EH (cell line): ENCODE measurements around the gene TTR.

Source experiments
- DNase-seq: peaks from one replicate; pipeline ENCODE4 v3.0.0-alpha.2; 2015; ENCODE audit warnings: low read depth

Gene TTR

DNA sequence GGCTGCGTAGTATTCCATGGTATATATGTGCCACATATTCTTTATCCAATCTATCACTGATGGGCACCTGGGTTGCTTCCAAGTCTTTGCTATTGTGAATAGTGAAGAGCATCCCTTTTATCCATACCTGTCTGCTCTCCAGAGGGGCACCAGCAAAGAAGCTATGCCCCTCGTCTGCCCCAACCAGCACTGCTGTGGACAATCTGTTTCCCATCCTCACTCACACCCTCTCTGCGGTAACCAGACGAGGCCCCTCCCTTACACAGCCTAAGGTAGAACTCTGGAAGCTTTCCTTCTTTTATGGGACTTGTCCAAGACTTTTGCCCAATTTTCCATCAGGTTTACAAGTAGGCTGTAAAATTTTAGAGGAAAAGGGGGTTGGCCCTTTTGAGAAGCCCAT, 24.9 kb downstream of the TTR start:
- no peak for DNase-seq

DNA sequence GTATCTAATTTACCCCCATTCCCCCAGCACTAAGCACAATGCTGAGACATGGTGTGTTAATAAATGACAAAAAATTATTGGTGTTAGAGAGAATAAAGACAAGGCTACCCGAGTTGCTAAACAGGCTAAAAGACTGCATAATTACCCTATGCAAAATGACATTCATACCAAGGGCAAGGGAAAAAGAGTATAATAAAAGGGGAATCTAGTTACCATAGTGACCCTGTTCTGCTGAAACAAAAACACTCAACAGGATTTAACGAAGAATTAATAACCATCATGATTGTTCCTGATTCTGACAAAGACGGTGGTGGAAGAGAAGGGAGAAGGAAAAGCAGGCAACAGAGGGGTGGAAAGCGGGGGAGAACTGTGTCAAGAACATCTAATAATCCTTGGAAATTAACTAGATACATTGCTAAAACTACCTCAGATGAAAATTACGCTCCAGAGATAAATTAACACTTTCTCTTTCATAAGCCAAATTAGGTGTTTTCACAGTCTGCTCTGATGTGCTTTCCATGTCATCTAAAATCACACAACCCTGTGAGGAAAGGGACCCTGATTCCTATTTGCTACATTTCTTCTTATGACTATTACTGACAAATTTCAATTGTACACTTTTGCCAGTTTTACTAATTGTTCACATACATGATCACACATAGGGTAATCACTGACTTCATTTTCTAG, 25.5 kb downstream of the TTR start:
- no peak for DNase-seq

DNA sequence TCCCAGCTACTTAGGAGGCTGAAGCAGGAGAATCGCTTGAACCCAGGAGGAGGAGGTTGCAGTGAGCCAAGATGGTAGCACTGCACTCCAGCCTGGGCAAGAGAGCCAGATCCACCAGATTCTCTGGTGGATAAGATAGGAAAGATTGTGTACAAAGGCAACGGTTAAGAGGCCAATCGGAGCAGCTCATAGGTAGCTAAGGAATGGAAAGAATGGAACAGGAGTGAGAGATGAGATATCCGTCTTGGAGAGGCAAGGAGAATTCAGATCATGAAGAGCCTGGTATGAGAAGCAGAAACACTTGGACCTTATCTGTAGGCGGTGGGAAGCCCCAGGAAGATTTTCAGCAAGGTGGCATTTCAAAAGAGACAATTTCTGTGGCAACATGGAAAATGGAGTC, 27.1 kb downstream of the TTR start:
- DNase-seq = no peak

GRCh38 chr18:31619291-31619690, 27.6 kb downstream of the TTR start:
- no peak for DNase-seq

DNA sequence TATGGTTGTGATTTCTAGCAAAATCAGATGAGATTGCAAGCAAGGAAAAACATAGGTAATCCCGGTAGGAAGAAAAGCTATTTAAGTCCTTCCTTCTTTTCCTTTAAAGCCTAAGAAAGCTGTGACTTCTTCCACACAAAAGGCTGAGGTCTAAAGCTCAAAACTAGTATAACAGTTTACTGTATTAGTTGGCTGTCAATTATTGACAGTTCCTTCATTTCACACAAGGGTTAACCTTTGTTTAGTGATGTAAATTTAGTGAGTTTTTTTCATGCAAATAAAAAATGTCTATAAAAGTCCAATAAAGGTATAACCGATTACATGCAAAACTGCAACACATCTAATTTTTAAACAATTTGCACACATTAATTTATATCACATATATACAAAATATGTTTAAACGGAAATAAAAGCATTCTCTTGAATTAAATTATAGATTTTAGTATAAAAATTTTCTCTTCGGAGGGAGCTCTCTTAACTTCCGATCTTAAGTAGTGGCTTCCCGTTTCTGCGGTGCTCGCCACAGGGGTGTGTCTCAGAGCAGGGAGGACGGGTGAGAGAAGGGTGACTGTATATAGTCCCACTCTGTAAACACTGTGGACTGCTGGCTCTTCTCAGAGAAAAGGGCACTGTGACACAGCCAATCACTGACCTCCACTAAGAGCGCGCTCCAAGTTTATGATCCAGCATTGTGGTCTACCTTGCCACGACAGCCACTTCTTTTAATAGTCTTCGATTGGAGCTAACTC, 33.4 kb downstream of the TTR start:
- no peak for DNase-seq

DNA sequence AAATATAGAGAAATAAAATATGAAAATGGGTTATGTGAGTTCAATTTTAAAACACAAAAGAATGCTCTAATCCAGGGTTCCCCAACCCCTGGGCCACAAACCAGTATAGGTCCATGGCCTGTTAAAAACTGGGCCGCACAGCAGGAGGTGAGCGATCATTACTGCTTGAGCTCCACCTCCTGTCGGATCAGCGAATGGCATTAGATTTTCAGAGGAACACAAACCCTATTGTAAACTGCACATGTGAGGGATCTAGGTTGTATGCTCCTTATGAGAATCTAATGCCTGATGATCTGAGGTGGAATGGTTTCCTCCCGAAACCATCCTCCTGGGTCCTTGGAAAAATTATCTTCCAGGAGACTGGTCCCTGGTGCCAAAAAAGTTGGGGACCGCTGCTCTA, 34.7 kb downstream of the TTR start:
- no peak for DNase-seq

DNA sequence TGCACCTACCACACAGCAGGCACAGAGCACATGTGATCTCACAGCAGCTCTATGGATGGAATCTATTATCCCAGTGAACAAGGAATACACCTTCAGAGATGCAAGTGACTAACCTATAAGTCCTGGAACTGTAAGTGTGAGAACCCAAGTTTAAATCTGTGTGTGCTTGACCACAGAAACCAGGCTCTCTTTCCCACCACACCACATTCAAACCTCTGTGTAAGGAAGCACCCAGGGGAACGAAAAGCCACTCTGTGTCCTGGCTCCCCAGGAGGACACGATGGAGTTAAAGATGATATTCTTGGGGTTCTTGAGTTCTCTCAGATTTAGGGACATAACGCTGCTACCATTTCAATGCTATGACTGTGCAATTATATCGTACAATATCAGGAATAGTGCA, 38.9 kb downstream of the TTR start:
- DNase-seq = no peak

DNA sequence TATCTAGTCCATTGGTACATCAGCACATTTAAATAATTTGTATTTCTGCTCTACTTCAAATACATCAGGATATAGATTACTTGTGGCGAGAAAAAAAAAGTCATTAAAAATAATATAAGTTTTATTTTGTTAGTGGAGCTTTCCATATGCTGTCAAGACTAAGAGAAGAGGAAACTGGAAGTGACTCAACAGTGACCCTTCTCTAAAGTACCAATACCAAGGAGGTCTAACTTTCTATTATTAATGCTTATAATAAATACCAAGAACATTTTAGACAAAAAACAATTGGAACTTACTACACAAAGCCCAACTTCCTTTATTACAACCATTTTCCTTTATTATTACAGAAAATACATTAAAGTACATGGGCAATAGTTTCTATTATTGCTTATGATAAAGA, 39.8 kb downstream of the TTR start:
- DNase-seq = no peak

- DNase-seq = no peak
Measured at GRCh38 chr18:31632356-31632755, 40.7 kb downstream of the TTR start.

- DNase-seq = no peak
Measured at GRCh38 chr18:31633392-31634330, 42.0 kb downstream of the TTR start.

- DNase-seq = no peak
Measured at GRCh38 chr18:31634331-31634713, 42.6 kb downstream of the TTR start.

GRCh38 chr18:31636387-31636786, 44.7 kb downstream of the TTR start:
- no peak for DNase-seq

DNA sequence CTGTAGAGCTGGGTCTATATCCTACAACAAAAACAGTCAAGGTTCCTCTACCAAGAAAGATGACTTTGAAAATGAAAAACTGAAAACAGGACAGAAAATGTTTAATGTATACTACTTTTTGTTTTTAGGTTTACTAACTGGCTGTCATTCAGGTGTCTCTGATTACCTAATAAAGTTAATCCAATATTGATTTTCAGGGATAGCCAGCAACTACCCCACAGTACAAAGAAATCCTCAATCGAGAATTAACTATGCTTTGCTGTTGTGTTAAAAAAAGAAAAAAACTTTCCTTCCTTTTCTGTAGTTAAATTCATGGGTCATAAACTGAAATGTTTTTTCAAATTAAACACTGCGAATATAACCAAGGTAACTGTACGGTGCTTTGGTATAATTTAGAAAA, 45.8 kb downstream of the TTR start:
- no peak for DNase-seq

DNA sequence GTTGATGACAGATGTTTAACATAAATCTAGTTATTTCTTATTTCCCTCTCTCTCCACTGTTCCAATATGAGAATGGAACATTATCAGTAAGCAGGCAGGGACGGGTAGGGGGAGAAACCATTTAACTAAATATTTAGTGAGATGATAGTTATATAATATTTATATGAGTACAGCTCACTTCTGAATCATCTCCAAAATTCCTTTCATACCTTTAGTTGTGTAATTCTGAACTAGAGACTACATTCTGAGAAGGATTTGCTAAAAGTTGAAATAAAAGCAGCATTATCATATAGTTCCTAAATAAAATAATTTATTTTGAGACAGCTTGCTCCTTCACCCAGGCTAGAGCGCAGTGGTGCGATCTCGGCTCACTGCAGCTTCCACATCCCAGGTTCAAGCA, 51.3 kb downstream of the TTR start:
- DNase-seq = no peak

DNA sequence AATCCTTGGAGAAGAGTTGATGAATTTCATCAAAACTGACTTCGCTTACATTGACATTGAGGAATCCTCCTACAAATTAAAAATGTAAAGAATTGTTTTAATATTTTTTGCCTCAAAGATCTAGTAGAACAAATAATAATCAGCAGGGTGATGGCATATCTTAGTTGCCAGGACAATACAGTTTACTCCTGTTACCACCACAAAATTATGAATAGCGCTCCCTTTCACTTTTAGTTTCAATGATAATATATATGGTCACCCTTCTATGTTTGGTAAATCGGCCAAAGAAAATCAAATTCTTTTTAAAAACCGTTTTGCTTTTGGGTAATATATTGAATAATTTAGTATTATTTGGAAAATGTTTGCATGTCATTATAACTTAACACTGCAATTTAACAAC, 53.7 kb downstream of the TTR start:
- DNase-seq = no peak

DNA sequence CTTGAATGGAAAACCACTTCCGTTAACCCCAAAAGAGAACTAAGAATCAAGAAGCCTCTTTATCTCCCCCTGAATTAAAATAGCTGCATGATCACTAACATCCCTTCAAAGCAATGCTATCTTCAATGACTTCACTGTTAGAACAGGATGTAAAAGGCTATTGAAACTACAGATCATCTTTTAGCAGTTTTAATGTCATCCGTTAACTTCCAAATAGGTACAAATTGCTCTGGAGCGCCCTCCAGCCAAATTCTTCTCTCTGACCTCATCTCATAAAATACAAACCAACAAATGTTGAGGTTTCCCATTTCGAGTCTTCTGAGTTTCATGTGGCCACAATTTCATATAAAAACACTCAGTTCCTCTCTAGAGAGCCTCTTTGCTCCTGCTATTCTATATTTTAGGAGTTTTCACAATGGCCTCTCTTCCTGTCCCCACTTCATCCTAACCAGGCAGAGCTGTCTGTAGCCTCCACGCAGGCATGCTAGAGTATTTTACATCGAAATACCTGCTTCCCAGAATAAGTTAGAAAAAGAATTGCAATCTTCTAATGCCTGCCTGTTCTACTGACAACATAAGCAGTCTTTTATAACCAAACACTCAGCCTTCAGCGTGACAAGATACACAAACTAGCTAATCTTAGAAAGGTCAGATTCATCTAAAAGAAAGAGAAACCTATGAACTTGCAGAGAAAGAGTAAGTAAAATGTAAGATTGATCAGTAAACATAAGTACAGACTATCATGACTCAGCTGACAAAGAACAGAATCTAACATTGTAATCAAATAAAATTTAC, 54.9 kb downstream of the TTR start:
- no peak for DNase-seq

- no peak for DNase-seq
Measured at GRCh38 chr18:31647127-31647753, 55.6 kb downstream of the TTR start.
